ENCODE measurements around the gene FAM177A1. TPM values are rescaled to one million over a fixed set of nuclear protein-coding genes. Genes with fewer than 3 reads are reported as not detected.

FAM177A1 gene
- polyA plus RNA-seq, 1 experiment = 29.5 TPM

DNA sequence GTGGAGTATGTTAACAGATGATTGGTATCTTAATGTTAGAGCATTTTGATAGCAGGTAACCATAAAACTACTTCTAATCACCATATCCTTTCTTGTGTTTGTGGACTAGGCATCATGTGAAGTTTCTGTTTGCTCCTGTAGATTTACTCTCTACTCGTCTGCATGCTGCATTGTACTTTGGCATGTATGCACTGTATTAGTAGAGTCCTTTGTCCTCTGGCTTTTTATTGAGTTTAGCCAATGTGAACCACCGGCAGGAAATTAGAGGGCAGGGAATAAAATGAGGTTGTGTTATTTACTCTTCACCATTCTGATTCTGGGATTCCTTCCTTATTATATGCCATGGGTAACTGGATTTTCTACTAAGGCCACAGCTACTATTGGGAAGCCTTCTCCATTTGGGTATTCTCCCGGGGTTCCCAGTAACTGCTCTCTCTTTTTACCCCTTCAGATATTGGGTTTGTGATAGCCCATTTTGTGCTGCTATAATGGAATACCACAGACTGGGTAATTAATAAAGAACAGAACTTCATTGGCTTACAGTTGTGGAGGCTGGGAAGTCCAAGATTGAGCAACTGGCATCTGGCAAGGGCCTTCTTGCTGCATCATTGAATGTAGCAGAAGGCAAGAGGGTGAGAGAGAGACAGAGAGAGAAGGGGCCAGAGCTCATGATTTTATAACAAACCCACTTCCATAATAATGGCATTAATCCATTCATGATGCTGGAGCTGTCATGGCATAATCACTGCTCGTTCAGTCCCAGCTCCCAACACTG, 22.4 kb downstream of the FAM177A1 start:
- DNase-seq (ENCODE audit: low read depth) = no peak
- H3K36me3 ChIP-seq (ENCODE audit: control insufficient read depth, insufficient read depth, low read length) = peaks cover 5% of the 10 kb centered on the region; the same call in 1 of the 2 replicates
- ChIA-PET POLR2A (no interaction called here), CTCF (no interaction called here)
- H3K27me3 ChIP-seq (ENCODE audit: control insufficient read depth, insufficient read depth, low read length) = no peaks in the 10 kb centered on the region
- TF ChIP-seq, protein P1, sequence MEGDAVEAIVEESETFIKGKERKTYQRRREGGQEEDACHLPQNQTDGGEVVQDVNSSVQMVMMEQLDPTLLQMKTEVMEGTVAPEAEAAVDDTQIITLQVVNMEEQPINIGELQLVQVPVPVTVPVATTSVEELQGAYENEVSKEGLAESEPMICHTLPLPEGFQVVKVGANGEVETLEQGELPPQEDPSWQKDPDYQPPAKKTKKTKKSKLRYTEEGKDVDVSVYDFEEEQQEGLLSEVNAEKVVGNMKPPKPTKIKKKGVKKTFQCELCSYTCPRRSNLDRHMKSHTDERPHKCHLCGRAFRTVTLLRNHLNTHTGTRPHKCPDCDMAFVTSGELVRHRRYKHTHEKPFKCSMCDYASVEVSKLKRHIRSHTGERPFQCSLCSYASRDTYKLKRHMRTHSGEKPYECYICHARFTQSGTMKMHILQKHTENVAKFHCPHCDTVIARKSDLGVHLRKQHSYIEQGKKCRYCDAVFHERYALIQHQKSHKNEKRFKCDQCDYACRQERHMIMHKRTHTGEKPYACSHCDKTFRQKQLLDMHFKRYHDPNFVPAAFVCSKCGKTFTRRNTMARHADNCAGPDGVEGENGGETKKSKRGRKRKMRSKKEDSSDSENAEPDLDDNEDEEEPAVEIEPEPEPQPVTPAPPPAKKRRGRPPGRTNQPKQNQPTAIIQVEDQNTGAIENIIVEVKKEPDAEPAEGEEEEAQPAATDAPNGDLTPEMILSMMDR (IDR thresholded peaks at IDR 0.05; ENCODE audit: insufficient read depth, low read depth, low read length) = no peak
- H3K4me3 ChIP-seq (ENCODE audit: low read depth, low read length) = no peak overlapping the region

DNA sequence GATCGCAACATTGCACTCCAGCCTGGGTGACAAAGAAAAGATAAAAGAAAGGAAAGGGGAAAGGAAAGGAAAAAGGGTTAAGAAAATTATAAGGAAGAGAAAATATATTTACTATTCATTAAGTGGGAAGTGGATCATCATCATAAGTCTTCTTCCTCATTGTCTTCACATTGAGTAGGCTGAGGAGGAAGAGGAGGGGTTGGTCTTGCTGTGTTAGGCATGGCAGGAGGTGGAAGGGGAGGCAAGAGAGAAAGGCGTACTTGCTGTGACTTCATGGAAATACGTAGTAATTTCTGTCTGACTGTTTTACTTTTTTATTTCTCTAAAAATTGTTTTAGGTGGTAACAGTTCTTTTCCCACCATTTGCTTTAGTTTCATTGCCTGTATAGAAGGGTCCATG, 26.2 kb downstream of the FAM177A1 start:
- POLR2A ChIA-PET = no interaction called here
- no peak for DNase-seq (ENCODE audit: low read depth)
- CTCF ChIA-PET = no interaction called here

DNA sequence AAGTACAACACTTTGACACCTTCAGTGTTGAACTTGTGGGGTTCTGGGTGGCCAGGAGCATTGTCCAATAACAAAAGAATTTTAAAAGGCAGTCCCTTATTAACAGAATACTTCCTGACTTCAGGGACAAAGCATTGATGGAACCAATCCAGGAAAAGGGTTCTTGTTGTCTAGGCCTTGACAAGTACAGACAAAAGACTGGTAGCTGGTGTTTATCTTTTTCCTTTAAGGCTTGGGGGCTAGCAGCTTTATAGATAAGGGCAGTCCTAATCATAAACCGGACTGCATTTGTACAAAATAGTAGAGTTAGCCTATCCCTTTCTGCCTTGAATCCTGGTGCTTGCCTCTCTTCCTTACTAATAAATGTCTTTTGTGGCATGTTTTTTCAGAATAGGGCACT, 27.4 kb downstream of the FAM177A1 start:
- Histone ChIP-seq H3K27me3 (ENCODE audit: control insufficient read depth, insufficient read depth, low read length) (no peaks in the 10 kb centered on the region), H3K4me3 (ENCODE audit: low read depth, low read length) (no peak overlapping the region), H3K36me3 (ENCODE audit: control insufficient read depth, insufficient read depth, low read length) (peaks cover 6% of the 10 kb centered on the region; the same call in 1 of the 2 replicates)
- POLR2A ChIA-PET = interaction anchor here (0.7 kb wide), 1 partner anchor 27 kb away, joined by 21 read pairs; the partner anchor contains the start of gene FAM177A1
- DNase-seq (ENCODE audit: low read depth) = no peak
- TF ChIP-seq, protein P1 (IDR thresholded peaks at IDR 0.05; ENCODE audit: insufficient read depth, low read depth, low read length) = no peak
- CTCF ChIA-PET = no interaction called here

More for the DNA sequence above, 26.2 kb downstream of the FAM177A1 start:
- Histone ChIP-seq H3K4me3 (ENCODE audit: low read depth, low read length) (no peak overlapping the region), H3K27me3 (ENCODE audit: control insufficient read depth, insufficient read depth, low read length) (no peaks in the 10 kb centered on the region), H3K36me3 (ENCODE audit: control insufficient read depth, insufficient read depth, low read length) (peaks cover 5% of the 10 kb centered on the region; the same call in 1 of the 2 replicates)
- TF ChIP-seq, protein P1 (IDR thresholded peaks at IDR 0.05; ENCODE audit: insufficient read depth, low read depth, low read length) = no peak

DNA sequence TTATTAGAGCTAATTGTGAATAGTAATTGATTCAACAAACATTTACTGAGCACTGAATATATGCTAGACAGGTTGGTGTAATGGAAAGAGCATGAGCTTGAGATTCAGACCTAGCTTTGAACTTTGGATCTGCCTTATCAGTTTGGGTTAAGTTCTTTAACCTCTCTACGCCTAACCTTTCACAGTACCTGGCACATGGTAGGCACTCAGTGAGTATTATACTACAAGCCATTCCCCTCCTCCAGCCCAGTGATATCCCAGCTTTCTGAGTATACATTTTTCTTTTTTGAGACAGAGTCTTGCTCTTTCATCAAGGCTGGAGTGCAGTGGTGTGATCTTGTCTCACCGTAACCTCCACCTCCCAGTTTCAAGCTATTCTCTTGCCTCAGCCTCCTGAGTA, 32.0 kb downstream of the FAM177A1 start:
- TF ChIP-seq, protein P1 (IDR thresholded peaks at IDR 0.05; ENCODE audit: insufficient read depth, low read depth, low read length) = no peak
- ChIA-PET POLR2A (no interaction called here), CTCF (no interaction called here)
- no peak overlapping the region for H3K4me3 ChIP-seq (ENCODE audit: low read depth, low read length)
- no peaks in the 10 kb centered on the region for H3K27me3 ChIP-seq (ENCODE audit: control insufficient read depth, insufficient read depth, low read length)
- peaks cover 2% of the 10 kb centered on the region; the same call in 1 of the 2 replicates for H3K36me3 ChIP-seq (ENCODE audit: control insufficient read depth, insufficient read depth, low read length)
- DNase-seq (ENCODE audit: low read depth) = no peak

DNA sequence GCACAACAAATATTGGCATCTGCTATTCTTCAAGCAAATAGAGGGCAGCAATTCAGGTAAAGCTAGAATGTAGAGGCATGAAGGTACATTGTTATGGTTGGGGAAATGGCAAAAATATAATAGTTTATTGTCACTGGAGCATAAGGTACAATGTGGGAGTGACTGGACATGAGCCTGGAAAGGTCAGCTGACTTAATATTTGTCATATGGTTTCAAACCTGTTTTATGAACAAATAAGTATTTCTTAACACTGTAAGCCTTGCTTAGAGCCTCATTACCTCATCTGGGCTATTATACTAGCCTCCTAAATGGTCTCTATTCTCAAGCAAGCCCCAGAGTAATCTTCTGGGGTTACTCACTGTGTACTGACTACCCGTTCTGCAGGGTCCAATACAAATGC, 33.7 kb downstream of the FAM177A1 start:
- Histone ChIP-seq H3K27me3 (ENCODE audit: control insufficient read depth, insufficient read depth, low read length) (no peaks in the 10 kb centered on the region), H3K36me3 (ENCODE audit: control insufficient read depth, insufficient read depth, low read length) (peaks cover 4% of the 10 kb centered on the region; the same call in 1 of the 2 replicates), H3K4me3 (ENCODE audit: low read depth, low read length) (no peak overlapping the region)
- DNase-seq (ENCODE audit: low read depth) = no peak
- CTCF ChIA-PET = interaction anchor here (0.5 kb wide), 1 partner anchor 411 kb away, joined by 3 read pairs; no protein-coding TSS in a partner anchor
- POLR2A ChIA-PET = no interaction called here
- TF ChIP-seq, protein P1 (IDR thresholded peaks at IDR 0.05; ENCODE audit: insufficient read depth, low read depth, low read length) = no peak
